Uterus (tissue), 2 donors: ENCODE data around the gene TCP1.

Source experiments
- CTCF ChIP-seq, 4 experiments: fragments of 200-600 bp in 2 of 4; fragments of 450-650 bp in 2 of 4; sonication (generic) in 2 of 4; IDR thresholded peaks; one replicate each; pipeline ENCODE4 v1.5.1; 2016 to 2019; ENCODE audit warnings: antibody characterized with exemption in 4 of 4, mild to moderate bottlenecking in 2 of 4, moderate library complexity in 1 of 4
- POLR2A ChIP-seq, 2 donors: fragments of 450-650 bp; IDR thresholded peaks; one replicate each; pipeline ENCODE4 v1.6.1; 2016; ENCODE audit warnings: antibody characterized with exemption in 2 of 2, mild to moderate bottlenecking in 1 of 2, moderate library complexity in 1 of 2

DNA sequence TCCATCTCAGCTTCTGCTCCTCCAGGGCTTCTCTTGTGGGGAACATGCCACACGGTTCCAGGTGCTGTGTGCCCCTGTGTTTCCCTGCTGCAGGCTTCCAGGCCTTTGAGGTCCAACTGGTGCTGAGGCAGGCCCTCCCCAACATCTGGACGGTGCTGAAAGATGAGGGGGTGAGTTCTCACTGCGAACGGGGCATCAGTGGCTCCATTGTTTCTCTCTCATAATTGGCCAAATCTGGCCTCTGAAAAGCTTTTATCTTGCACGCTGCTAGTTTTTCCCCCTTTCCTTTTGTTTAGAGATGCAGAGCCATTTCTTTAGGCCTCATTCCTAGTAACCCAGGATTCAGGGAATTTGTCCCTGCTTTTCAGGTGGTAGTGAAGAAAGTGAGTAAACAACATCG is 19.2 kb upstream of the TCP1 start:
- TF ChIP-seq POLR2A (IDR thresholded peaks at IDR 0.05) (no peak), CTCF (IDR thresholded peaks at IDR 0.05) (no peak)
